Activated T-cell treated with anti-CD3 and anti-CD28 coated beads, Interleukin-2, amount 50 U/mL, for 72 hours (primary cell): ENCODE data around the gene KHK. TPM values are rescaled to one million over a fixed set of nuclear protein-coding genes. Genes with fewer than 3 reads are reported as not detected.

Experiments used
- ATAC-seq, 2 donors: fragments of 150-1000 bp; cut with Tn5 transposase; replicated peaks in 1 of 2; 2 replicates each; pipeline ENCODE4 v1.10.0; 2021; ENCODE audit warnings: moderate library complexity in 2 of 2, mild to moderate bottlenecking in 1 of 2
- DNase-seq, 2 donors: peaks; one replicate each; pipeline ENCODE4 v3.0.0; 2021 to 2022; ENCODE audit warnings: mixed read lengths in 1 of 2
- H3K27ac Mint-ChIP-seq: one replicate; pipeline ENCODE4 v1.8.0; 2022; ENCODE audit warnings: mild to moderate bottlenecking, moderate library complexity, mixed read lengths
- H3K27me3 Mint-ChIP-seq: one replicate; pipeline ENCODE4 v1.8.0; 2022; ENCODE audit warnings: low read depth, mixed read lengths
- H3K36me3 Mint-ChIP-seq, 2 donors: one replicate each; pipeline ENCODE4 v1.8.0; 2022; ENCODE audit warnings: mixed read lengths in 2 of 2, mild to moderate bottlenecking in 1 of 2; ENCODE audit not compliant: insufficient read depth in 2 of 2
- H3K4me1 Mint-ChIP-seq: one replicate; pipeline ENCODE4 v1.8.0; 2022; ENCODE audit warnings: low read depth, mixed read lengths
- H3K4me3 Mint-ChIP-seq, 2 donors: one replicate each; pipeline ENCODE4 v1.8.0; 2022; ENCODE audit warnings: mild to moderate bottlenecking in 2 of 2, mixed read lengths in 2 of 2, moderate library complexity in 2 of 2
- H3K9me3 Mint-ChIP-seq, 2 donors: one replicate each; pipeline ENCODE4 v1.8.0; 2022; ENCODE audit warnings: mixed read lengths in 2 of 2
- total RNA-seq, 2 donors: library from RNA; stranded (reverse); gene quantifications; one replicate each; pipeline ENCODE4 v1.2.3, GENCODE V29; 2022

The KHK gene
- total RNA-seq, 2 donors from 2014 or later: 11.9 to 12.9 TPM

DNA sequence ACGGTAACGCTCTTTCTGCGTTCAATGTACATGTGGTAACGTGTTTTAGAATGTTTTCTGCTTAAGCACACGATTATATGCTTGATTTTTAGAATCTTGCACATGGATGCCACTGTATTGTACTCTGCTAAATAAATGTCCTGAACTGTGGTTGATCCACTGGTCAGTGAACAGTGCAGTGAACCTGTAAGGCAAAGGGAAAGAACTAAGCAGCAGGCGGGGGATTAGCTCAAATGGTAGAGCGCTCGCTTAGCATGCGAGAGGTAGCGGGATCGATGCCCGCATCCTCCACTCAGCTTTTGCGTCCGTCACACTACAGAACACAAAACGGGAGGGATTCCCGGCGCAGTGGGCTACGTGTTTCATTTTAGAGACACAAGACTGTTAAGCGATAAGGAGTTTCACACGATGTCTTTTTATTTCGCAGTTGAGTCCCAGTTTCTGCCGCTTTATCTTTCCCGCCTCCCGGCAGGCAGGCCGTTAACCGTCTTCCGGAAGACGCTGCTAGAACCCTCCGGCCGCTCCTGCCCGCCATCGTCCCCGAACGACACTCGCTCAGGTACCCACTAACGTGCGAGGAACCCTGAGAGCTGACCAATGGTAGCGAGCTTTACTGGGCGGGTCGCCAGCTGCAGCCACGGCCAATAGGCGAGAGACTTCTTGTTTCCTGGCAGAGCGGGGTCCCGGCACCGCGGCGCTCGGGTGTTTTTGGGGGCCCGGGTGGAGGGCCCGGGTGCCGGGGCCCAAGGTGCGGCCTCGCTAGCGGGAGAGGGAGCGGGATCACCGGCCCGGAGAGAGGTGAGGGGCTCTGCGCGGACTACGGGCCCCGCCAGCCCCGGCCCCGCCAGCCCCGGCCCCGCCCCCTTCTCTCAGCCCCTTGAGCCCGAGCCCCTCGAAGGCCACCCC, 35.3 kb upstream of the KHK start, which contains the start of gene AGBL5:
Gene AGBL5 (plus strand): TSS at position 673 of the 906 bp plus-strand sequence. CDS start 1,291 bp downstream, outside the sequence.
- DNase-seq (peak; percentile 96 to 98), ATAC-seq (peak; percentile 81 to 83)
- Mint-ChIP-seq H3K9me3 (peaks cover 0 to 1% of the 10 kb centered on the region in 2 donors), H3K4me1 (peaks cover 27% of the 10 kb centered on the region), H3K27me3 (no peaks in the 10 kb centered on the region), H3K27ac (peak within 1 kb of the TSS; percentile 100), H3K36me3 (peaks cover 7% of the 10 kb centered on the region in 2 donors), H3K4me3 (peak within 1 kb of the TSS; percentile 94 to 97)

DNA sequence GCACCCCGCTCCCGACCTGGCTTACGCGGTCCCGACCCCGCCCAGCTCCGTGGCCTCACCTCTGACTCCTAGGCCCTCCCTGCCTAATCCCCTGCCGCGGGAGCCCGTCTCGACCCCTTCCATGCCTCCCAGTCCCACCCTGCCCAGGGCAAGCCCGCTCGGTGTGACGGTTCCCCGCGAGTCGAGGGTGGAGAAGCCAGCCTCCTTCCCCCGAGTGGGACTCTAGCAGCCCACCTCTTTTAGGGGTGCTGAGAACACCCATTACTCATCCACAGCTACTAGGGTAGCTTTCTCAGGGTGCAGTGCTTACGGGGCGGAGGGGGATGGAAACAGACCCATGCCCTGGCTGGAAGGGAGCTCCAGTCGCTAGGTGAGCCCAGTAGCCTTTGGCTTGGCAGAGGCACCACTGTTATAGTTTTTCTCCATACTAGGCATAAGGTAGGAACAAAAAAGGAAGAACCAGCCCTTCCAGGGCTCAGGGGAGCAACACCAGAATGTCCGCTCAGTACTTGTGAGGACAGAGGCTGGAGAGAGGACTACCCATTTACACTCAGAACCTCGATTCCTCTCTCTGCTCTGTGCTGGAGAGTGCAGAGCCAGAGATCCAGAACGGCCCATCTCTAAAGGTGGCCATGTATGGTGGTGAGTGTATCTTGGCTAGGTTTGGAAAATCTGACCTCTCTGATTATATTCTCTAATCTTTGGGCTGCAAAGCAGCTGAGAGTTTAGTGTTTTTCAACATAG, 34.5 kb upstream of the KHK start:
- ATAC-seq (no peak), DNase-seq (no peak)

DNA sequence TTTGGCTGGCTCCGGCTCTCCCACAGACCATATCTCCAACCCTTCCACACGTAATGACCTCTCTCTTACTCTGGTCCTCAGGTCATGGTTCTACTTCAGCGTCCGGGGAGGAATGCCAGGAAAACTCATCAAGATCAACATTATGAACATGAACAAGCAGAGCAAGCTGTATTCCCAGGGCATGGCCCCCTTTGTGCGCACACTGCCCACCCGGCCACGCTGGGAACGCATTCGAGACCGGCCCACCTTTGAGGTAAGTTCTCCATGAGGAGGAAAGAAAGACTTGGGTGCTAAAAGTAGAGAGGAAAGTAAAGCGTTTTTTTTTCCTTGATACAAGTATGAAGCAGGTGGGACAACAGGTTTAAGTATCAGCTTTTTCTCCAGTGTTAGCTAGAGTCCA, 33.3 kb upstream of the KHK start:
- no peaks in the 10 kb centered on the region for H3K27me3 Mint-ChIP-seq
- DNase-seq (no peak), ATAC-seq (no peak)
- no peak overlapping the region for H3K27ac Mint-ChIP-seq
- peaks cover 7% of the 10 kb centered on the region in 2 donors for H3K36me3 Mint-ChIP-seq
- no peak overlapping the region for H3K4me3 Mint-ChIP-seq
- H3K4me1 Mint-ChIP-seq: peaks cover 27% of the 10 kb centered on the region
- peaks cover 0 to 1% of the 10 kb centered on the region in 2 donors for H3K9me3 Mint-ChIP-seq

More for the DNA sequence above, 34.5 kb upstream of the KHK start:
- peaks cover 0 to 1% of the 10 kb centered on the region in 2 donors for H3K9me3 Mint-ChIP-seq
- H3K36me3 Mint-ChIP-seq: peaks cover 7 to 9% of the 10 kb centered on the region in 2 donors
- peaks cover 27% of the 10 kb centered on the region for H3K4me1 Mint-ChIP-seq
- H3K27me3 Mint-ChIP-seq: no peaks in the 10 kb centered on the region
- H3K4me3 Mint-ChIP-seq: peak overlapping the region; percentile 84 to 89
- H3K27ac Mint-ChIP-seq: peak overlapping the region; percentile 73

DNA sequence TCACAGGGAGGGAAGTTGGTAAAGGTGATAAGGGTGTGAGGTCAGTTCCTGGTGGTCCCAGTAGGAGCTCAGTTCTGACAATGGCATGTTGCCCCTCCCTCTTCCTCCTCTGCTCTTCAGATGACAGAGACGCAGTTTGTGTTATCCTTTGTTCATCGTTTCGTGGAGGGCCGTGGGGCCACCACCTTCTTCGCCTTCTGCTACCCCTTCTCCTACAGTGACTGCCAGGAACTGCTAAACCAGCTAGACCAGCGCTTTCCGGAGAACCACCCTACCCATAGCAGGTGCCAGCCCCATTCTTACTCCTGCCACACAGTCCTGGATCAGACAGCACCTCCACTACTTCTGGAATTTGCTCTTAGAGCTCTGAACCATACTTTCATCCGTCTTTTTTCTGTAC, 32.8 kb upstream of the KHK start:
- ATAC-seq: no peak
- Mint-ChIP-seq H3K4me1 (peaks cover 27% of the 10 kb centered on the region), H3K4me3 (no peak overlapping the region), H3K9me3 (peaks cover 0 to 1% of the 10 kb centered on the region in 2 donors), H3K27me3 (no peaks in the 10 kb centered on the region), H3K36me3 (peaks cover 7% of the 10 kb centered on the region in 2 donors), H3K27ac (no peak overlapping the region)
- no peak for DNase-seq

DNA sequence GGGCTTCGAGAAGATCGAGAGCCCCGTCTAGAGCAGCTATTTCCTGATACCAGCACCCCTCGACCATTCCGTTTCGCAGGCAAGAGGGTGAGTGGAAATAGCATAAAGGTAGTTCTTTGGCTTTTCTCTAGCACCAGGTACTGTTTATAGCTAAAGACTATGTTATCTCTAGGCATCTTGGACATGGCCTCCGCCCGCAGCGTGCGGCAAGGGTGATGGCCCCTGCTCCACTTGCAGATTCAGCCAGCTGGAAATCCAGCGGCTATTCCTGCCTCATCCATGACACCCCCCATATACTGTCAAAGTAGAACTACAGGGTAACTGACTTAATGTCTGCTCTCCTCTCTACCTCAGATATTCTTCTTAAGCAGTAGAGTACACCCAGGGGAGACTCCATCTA, 31.9 kb upstream of the KHK start:
- peaks cover 7% of the 10 kb centered on the region in 2 donors for H3K36me3 Mint-ChIP-seq
- no peak overlapping the region for H3K27ac Mint-ChIP-seq
- no peak overlapping the region for H3K4me3 Mint-ChIP-seq

DNA sequence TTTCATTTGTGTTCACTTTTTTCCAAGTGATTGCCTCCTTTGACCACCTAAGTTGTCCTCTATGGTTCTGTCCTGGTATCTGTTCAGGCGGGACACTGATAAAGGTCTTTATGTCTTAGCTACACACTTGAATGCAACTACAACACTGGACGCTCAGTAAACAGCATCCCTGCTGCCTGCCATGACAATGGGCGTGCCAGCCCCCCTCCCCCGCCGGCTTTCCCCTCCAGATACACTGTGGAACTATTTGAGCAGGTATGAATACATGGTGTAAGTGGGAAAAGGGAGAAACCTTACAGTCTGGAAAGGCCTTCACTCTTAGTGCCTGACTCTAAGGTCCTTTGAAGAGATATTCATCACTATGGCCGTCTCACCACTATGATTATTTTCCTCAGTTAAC, 29.4 kb upstream of the KHK start:
- DNase-seq (no peak), ATAC-seq (no peak)
- H3K27me3 Mint-ChIP-seq: no peaks in the 10 kb centered on the region
- H3K4me3 Mint-ChIP-seq: no peak overlapping the region
- H3K36me3 Mint-ChIP-seq: peaks cover 0 to 10% of the 10 kb centered on the region in 2 donors
- H3K4me1 Mint-ChIP-seq: peaks cover 4% of the 10 kb centered on the region
- no peaks in the 10 kb centered on the region for H3K9me3 Mint-ChIP-seq
- no peak overlapping the region for H3K27ac Mint-ChIP-seq

More for the DNA sequence above, 31.9 kb upstream of the KHK start:
- Mint-ChIP-seq H3K9me3 (peaks cover 0 to 1% of the 10 kb centered on the region in 2 donors), H3K4me1 (peaks cover 22% of the 10 kb centered on the region), H3K27me3 (no peaks in the 10 kb centered on the region)
- no peak for ATAC-seq
- DNase-seq: no peak

DNA sequence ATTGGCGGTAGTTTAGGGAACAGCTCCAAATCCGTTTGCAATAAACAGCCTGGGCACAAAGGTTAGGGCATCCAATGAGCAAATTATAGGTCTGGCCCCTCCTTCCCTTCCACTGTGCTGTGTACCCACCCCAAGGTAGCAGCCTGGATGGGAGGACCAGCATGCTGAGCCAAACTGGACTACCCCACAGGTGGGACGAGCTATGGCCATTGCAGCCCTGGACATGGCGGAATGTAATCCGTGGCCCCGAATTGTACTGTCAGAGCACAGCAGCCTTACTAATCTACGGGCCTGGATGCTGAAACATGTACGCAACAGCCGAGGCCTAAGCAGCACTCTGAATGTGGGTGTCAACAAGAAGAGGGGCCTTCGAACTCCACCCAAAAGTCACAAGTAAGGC, 28.4 kb upstream of the KHK start:
- Mint-ChIP-seq H3K27me3 (no peaks in the 10 kb centered on the region), H3K4me3 (no peak overlapping the region), H3K4me1 (no peaks in the 10 kb centered on the region), H3K27ac (no peak overlapping the region), H3K9me3 (no peaks in the 10 kb centered on the region), H3K36me3 (peaks cover 0 to 15% of the 10 kb centered on the region in 2 donors)
- ATAC-seq: no peak
- DNase-seq: no peak

DNA sequence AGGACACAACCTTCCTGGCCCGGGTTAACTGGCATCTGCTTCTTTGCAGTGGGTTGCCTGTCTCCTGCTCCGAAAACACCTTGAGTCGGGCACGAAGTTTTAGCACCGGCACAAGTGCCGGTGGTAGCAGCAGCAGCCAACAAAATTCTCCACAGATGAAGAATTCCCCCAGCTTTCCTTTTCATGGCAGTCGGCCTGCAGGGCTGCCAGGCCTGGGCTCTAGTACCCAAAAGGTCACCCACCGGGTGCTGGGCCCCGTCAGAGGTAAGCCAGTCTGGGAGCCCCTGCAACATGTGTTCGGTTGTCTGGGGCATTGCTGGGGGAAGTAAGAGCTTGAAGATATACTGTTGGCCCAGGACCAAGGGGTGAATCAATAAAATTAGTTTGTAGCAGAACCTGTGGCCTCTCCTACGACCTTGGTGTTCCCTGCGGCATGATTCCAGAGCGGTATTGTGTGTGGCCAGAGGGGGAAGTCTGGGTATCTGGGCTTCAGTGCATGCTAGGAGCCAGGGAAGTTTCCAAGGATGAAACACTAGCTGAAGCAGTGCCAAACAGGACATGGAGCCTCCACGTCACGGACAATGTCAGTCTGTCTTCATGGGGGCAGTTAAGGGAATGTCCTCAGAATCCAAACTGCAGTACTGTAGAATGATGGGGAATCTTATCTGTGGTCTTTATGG, 27.3 kb upstream of the KHK start:
- no peaks in the 10 kb centered on the region for H3K9me3 Mint-ChIP-seq
- DNase-seq (no peak), ATAC-seq (no peak)
- H3K4me3 Mint-ChIP-seq: no peak overlapping the region
- no peak overlapping the region for H3K27ac Mint-ChIP-seq
- H3K36me3 Mint-ChIP-seq: peaks cover 0 to 11% of the 10 kb centered on the region in 2 donors
- no peaks in the 10 kb centered on the region for H3K4me1 Mint-ChIP-seq
- no peaks in the 10 kb centered on the region for H3K27me3 Mint-ChIP-seq

DNA sequence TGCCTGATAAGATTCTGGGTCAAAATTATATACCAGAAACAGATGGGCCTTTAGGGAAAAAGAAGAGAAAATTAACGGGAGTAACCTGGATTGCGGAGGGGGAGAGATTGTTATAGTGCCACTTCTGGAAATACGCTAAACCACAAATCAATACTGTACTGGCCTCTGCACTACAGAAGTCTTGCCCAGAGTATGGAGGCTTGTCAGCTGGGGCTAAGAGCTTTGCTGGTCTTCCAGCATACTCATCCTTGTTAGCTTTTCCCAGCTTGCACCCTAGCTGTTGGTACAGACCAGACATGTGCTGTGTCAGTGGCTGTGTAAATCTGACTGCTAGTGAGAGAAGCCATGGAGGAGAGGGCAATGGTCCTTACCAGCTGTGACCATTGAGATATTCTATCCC, 26.2 kb upstream of the KHK start:
- Mint-ChIP-seq H3K27ac (no peak overlapping the region), H3K27me3 (no peaks in the 10 kb centered on the region), H3K36me3 (peaks cover 0 to 15% of the 10 kb centered on the region in 2 donors), H3K9me3 (no peaks in the 10 kb centered on the region), H3K4me3 (no peak overlapping the region), H3K4me1 (no peaks in the 10 kb centered on the region)
- ATAC-seq (no peak), DNase-seq (no peak)

DNA sequence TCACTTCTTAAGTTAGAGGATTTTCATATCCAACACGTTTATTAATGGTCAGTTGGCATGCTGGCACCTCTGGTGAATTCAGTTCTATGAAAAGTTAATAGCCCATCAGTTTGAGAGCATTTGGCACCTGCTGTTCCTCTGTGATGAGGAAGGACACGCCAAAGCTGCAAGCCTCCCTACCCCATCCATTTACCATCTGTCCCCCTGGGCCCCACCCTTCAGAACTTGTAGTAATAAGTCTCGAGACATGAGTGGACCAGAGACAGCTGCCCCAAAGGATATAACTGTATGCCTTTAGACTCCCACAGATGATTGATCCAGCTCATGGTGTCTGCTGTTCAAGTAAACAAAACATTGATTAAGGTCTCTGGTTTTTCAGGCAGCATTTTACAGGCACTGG, 21.4 kb upstream of the KHK start:
- Mint-ChIP-seq H3K36me3 (peaks cover 8 to 32% of the 10 kb centered on the region in 2 donors), H3K4me1 (peaks cover 22% of the 10 kb centered on the region), H3K27me3 (no peaks in the 10 kb centered on the region), H3K4me3 (no peak overlapping the region), H3K27ac (peak overlapping the region; percentile 15), H3K9me3 (no peaks in the 10 kb centered on the region)
- DNase-seq (no peak), ATAC-seq (no peak)

DNA sequence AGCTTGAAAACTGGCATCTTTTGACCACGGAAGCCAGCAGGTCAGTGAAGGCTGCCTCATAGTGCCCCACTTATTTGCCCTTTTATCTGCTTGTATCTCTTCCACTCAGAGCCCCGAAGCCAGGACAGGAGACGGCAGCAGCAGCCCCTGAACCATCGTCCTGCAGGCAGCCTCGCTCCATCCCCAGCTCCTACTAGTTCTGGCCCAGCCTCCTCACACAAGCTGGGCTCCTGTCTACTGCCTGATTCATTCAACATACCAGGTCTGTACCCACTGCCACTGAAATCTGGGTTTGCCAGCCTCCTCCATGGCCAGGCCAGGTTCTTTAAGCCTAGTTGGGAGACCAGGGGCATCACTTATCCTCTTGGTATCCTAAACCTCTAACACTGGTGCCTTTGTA, 19.2 kb upstream of the KHK start:
- Mint-ChIP-seq H3K9me3 (no peaks in the 10 kb centered on the region), H3K36me3 (peaks cover 9 to 30% of the 10 kb centered on the region in 2 donors), H3K27me3 (no peaks in the 10 kb centered on the region), H3K27ac (peak overlapping the region; percentile 50), H3K4me1 (peaks cover 37% of the 10 kb centered on the region), H3K4me3 (no peak overlapping the region)
- no peak for DNase-seq
- ATAC-seq: no peak

DNA sequence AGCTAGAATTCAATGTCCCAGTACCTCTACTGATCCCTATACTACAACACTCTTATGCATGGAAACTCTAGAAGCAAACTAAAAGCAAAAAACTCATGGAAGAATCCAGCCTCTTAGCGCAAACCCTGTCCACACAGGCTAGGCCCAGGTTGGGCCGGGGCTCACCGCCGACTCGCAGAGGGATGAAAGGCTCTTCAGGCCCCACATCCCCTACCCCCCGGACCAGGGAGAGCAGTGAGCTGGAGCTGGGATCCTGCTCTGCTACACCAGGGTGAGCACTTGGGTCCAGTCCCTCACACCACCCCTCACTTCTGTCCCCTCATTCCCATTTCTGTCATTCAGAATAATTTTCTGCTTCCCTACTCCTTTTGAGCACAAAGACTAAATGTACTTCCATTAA, 17.1 kb upstream of the KHK start:
- peak overlapping the region; percentile 94 to 98 for H3K4me3 Mint-ChIP-seq
- DNase-seq (no peak), ATAC-seq (no peak)
- peak overlapping the region; percentile 89 for H3K27ac Mint-ChIP-seq
- H3K27me3 Mint-ChIP-seq: no peaks in the 10 kb centered on the region
- H3K9me3 Mint-ChIP-seq: no peaks in the 10 kb centered on the region
- H3K36me3 Mint-ChIP-seq: peaks cover 9 to 22% of the 10 kb centered on the region in 2 donors
- peaks cover 56% of the 10 kb centered on the region for H3K4me1 Mint-ChIP-seq
